ENCODE results near the gene PSMD13.

PSMD13 gene

DNA sequence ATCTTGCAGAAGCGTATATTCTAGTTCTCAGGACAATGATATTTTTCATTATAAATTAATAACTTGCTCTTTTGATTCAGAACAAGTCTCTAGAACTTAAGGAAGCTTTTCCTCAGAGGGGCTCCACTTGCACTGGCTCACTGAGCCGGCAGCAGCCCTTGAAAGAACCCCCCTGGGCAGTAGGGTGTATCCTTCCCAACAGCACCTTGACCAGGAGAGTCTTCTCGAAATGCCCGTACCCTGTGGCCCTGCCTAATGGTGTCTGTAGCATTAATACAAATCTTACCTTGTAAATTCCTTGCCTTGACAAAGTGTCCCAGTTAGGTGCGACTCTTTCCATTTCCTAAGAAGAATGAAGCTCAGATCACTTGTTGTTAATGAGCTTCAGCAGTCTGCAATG, 13.5 kb downstream of the PSMD13 start:
- CTCF ChIA-PET: interaction anchor here (0.8 to 5.5 kb wide), 24 partner anchors 9 to 204 kb away, joined by 3 to 79 read pairs (median 8); partner anchors contain the start of genes NLRP6, PGGHG, PSMD13 and PTDSS2
- DNase-seq (ENCODE audit: low read depth, low spot score): no peak
- TF ChIP-seq, protein P1, sequence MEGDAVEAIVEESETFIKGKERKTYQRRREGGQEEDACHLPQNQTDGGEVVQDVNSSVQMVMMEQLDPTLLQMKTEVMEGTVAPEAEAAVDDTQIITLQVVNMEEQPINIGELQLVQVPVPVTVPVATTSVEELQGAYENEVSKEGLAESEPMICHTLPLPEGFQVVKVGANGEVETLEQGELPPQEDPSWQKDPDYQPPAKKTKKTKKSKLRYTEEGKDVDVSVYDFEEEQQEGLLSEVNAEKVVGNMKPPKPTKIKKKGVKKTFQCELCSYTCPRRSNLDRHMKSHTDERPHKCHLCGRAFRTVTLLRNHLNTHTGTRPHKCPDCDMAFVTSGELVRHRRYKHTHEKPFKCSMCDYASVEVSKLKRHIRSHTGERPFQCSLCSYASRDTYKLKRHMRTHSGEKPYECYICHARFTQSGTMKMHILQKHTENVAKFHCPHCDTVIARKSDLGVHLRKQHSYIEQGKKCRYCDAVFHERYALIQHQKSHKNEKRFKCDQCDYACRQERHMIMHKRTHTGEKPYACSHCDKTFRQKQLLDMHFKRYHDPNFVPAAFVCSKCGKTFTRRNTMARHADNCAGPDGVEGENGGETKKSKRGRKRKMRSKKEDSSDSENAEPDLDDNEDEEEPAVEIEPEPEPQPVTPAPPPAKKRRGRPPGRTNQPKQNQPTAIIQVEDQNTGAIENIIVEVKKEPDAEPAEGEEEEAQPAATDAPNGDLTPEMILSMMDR (IDR thresholded peaks at IDR 0.05; ENCODE audit: insufficient read depth, low read length, missing control alignments): no peak
- no peak overlapping the region for H3K4me3 ChIP-seq (ENCODE audit: low read depth, low read length)
- POLR2A ChIA-PET: no interaction called here

GRCh38 chr11:250740-251299, 14.0 kb downstream of the PSMD13 start:
- TF ChIP-seq, protein P1 (IDR thresholded peaks at IDR 0.05; ENCODE audit: insufficient read depth, low read length, missing control alignments): peak; percentile 69
- no peak overlapping the region for H3K4me3 ChIP-seq (ENCODE audit: low read depth, low read length)
- CTCF ChIA-PET: interaction anchor here (0.8 to 5.5 kb wide), 29 partner anchors 7 to 267 kb away, joined by 3 to 79 read pairs (median 6); partner anchors contain the start of genes NLRP6, PGGHG, PSMD13 and PTDSS2
- POLR2A ChIA-PET: interaction anchor here (0.7 kb wide), 1 partner anchor 44 kb away, joined by 3 read pairs; the partner anchor contains the start of genes BET1L and RIC8A
- no peak for DNase-seq (ENCODE audit: low read depth, low spot score)

GRCh38 chr11:251550-251949, 14.8 kb downstream of the PSMD13 start:
- ChIA-PET POLR2A (interaction anchor here (0.7 kb wide), 1 partner anchor 44 kb away, joined by 3 read pairs; the partner anchor contains the start of genes BET1L and RIC8A), CTCF (interaction anchor here (0.8 to 5.5 kb wide), 25 partner anchors 8 to 267 kb away, joined by 3 to 79 read pairs (median 8); partner anchors contain the start of genes PGGHG, PSMD13 and PTDSS2)
- TF ChIP-seq, protein P1 (IDR thresholded peaks at IDR 0.05; ENCODE audit: insufficient read depth, low read length, missing control alignments): no peak
- no peak overlapping the region for H3K4me3 ChIP-seq (ENCODE audit: low read depth, low read length)
- no peak for DNase-seq (ENCODE audit: low read depth, low spot score)

- TF ChIP-seq, protein P1 (IDR thresholded peaks at IDR 0.05; ENCODE audit: insufficient read depth, low read length, missing control alignments): no peak
- DNase-seq (ENCODE audit: low read depth, low spot score): no peak
- no peak overlapping the region for H3K4me3 ChIP-seq (ENCODE audit: low read depth, low read length)
- CTCF ChIA-PET: interaction anchor here (2.0 to 5.5 kb wide), 6 partner anchors 9 to 198 kb away, joined by 5 to 79 read pairs (median 14); partner anchors contain the start of genes PSMD13 and PTDSS2
- POLR2A ChIA-PET: no interaction called here
Observed at GRCh38 chr11:252666-253065, 15.9 kb downstream of the PSMD13 start.

DNA sequence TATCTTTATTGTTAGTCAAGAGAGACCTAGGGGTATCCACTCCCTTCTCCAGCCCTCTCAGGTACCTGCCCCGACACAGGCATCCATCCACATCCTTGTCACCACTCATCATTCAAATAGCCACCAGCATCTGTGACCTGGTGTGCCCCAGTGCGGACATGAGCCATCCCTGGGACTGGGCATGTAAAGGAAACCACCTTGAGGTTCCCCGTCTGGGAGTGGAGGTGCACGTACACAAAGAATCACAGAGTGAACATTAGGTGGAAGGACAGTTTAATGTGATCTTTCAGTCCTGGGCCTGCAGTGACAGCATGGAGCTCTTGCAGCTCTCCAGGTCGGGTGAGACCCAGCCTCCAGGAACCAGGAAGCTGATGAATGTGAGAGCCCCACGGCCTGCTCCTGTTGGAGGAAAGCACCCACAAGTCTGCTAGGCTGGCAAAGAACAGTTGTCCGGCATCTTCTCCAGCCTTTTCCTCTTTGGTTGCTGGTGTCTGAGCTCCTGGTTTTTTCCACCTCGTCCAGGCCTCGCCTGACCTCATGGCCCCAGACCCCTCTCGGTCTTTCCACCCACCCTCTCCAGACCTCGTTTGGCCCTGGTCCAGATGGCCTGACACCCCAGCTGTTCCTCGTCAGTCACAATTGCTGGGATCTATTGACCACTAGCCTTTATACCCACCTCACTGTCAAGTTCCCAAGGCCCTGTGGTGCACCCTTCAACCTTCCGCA, 16.5 kb downstream of the PSMD13 start:
- ChIA-PET CTCF (interaction anchor here (1.0 to 5.5 kb wide), 7 partner anchors 8 to 195 kb away, joined by 3 to 61 read pairs (median 6); no protein-coding TSS in a partner anchor), POLR2A (no interaction called here)
- TF ChIP-seq, protein P1 (IDR thresholded peaks at IDR 0.05; ENCODE audit: insufficient read depth, low read length, missing control alignments): no peak
- no peak for DNase-seq (ENCODE audit: low read depth, low spot score)
- H3K4me3 ChIP-seq (ENCODE audit: low read depth, low read length): no peak overlapping the region

GRCh38 chr11:253886-254270, 17.1 kb downstream of the PSMD13 start:
- ChIA-PET CTCF (interaction anchor here (0.9 to 3.2 kb wide), 5 partner anchors 8 to 195 kb away, joined by 3 to 10 read pairs (median 4); no protein-coding TSS in a partner anchor), POLR2A (no interaction called here)
- no peak for DNase-seq (ENCODE audit: low read depth, low spot score)
- TF ChIP-seq, protein P1 (IDR thresholded peaks at IDR 0.05; ENCODE audit: insufficient read depth, low read length, missing control alignments): no peak
- H3K4me3 ChIP-seq (ENCODE audit: low read depth, low read length): no peak overlapping the region
